Natural killer cell (primary cell): Measurements from ENCODE around the gene SCN10A. TPM values are rescaled to one million over a fixed set of nuclear protein-coding genes. Genes with fewer than 3 reads are reported as not detected.

Source experiments
- ATAC-seq, 3 donors: fragments of 150-1000 bp in 2 of 3; fragments of 200-7000 bp in 1 of 3; cut with Tn5 transposase; 1 replicate in 1 of 3; 2 replicates in 2 of 3; pipeline ENCODE4 v1.10.0; 2021; ENCODE audit warnings: mild to moderate bottlenecking in 2 of 3, moderate library complexity in 2 of 3
- DNase-seq, 2 donors: peaks; one replicate each; pipeline versions ENCODE4 v3.0.0 to v3.0.0-alpha.2; 2013 to 2021; ENCODE audit warnings: mixed read lengths in 1 of 2
- H3K27ac ChIP-seq: one replicate; pipeline ENCODE4 v1.5.1; 2013; ENCODE audit warnings: mild to moderate bottlenecking, low read length
- H3K27me3 ChIP-seq: one replicate; pipeline ENCODE4 v1.6.1; 2013; ENCODE audit warnings: low read length; ENCODE audit not compliant: control insufficient read depth, insufficient read depth
- H3K36me3 ChIP-seq: one replicate; pipeline ENCODE4 v1.6.1; 2013; ENCODE audit warnings: low read length; ENCODE audit not compliant: control insufficient read depth, insufficient read depth
- H3K4me1 ChIP-seq: one replicate; pipeline ENCODE4 v1.6.1; 2013; ENCODE audit warnings: low read length; ENCODE audit not compliant: control insufficient read depth, insufficient read depth
- H3K4me3 ChIP-seq: one replicate; pipeline ENCODE4 v1.5.1; 2013; ENCODE audit warnings: low read length
- H3K9me3 ChIP-seq: one replicate; pipeline ENCODE4 v1.6.1; 2013; ENCODE audit warnings: low read length; ENCODE audit not compliant: control insufficient read depth, insufficient read depth
- H3K27ac Mint-ChIP-seq, 2 donors: one replicate each; pipeline ENCODE4 v1.8.0; 2022; ENCODE audit warnings: mild to moderate bottlenecking in 2 of 2, mixed read lengths in 2 of 2, moderate library complexity in 1 of 2
- H3K27me3 Mint-ChIP-seq, 2 donors: one replicate each; pipeline ENCODE4 v1.8.0; 2022; ENCODE audit warnings: low read depth in 2 of 2, mixed read lengths in 2 of 2
- H3K36me3 Mint-ChIP-seq: one replicate; pipeline ENCODE4 v1.8.0; 2022; ENCODE audit warnings: mixed read lengths
- H3K4me1 Mint-ChIP-seq, 2 donors: one replicate each; pipeline ENCODE4 v1.8.0; 2022; ENCODE audit warnings: mixed read lengths in 2 of 2
- H3K4me3 Mint-ChIP-seq: one replicate; pipeline ENCODE4 v1.8.0; 2022; ENCODE audit warnings: mild to moderate bottlenecking, moderate library complexity, mixed read lengths
- H3K9me3 Mint-ChIP-seq, 2 donors: one replicate each; pipeline ENCODE4 v1.8.0; 2022; ENCODE audit warnings: mixed read lengths in 2 of 2
- CTCF ChIP-seq: fragments of 200-600 bp; IDR thresholded peaks from one replicate; pipeline ENCODE4 v1.8.0; 2022; ENCODE audit warnings: antibody characterized with exemption
- WGBS: methylation state at CpG from one replicate; pipeline ENCODE4 v1.1.7; 2013; ENCODE audit warnings: missing lambda C conversion rate; ENCODE audit not compliant: insufficient coverage; 5-methylcytosine and 5-hydroxymethylcytosine counted together
- intact Hi-C: fragments of 100-400 bp; cut with micrococcal nuclease; formaldehyde crosslinking; loops from one replicate; pipeline ENCODE4 v1.14.2; 2022
- total RNA-seq, 4 donors: library from RNA; stranded (reverse); fragments of 120-200 nt in 1 of 4; gene quantifications; one replicate each; pipeline versions ENCODE4 v1.2.3 to v1.2.4, GENCODE V29; 2013 to 2022

SCN10A gene
- total RNA-seq, 3 donors from 2014 or later (not counting 1 experiment from before 2014, with no cell fraction given) = not detected

GRCh38 chr3:38698061-38698460 lies 118.0 kb downstream of the SCN10A start:
- H3K4me1 ChIP-seq = no peaks in the 10 kb centered on the region
- H3K36me3 Mint-ChIP-seq = no peaks in the 10 kb centered on the region
- H3K27me3 Mint-ChIP-seq = peaks cover 10 to 17% of the 10 kb centered on the region in 2 donors
- no peaks in the 10 kb centered on the region for H3K9me3 Mint-ChIP-seq
- no peak overlapping the region for H3K4me3 ChIP-seq
- no peak for TF ChIP-seq CTCF
- intact Hi-C loops = no loop called here
- ATAC-seq (no peak), DNase-seq (no peak)
- H3K9me3 ChIP-seq = no peaks in the 10 kb centered on the region
- 93% methylated on average over 12 of the region's 12 CpGs for WGBS
- no peak overlapping the region for H3K27ac ChIP-seq
- H3K4me1 Mint-ChIP-seq = no peaks in the 10 kb centered on the region
- no peak overlapping the region for H3K27ac Mint-ChIP-seq
- H3K36me3 ChIP-seq = no peaks in the 10 kb centered on the region
- H3K27me3 ChIP-seq = no peaks in the 10 kb centered on the region
- no peak overlapping the region for H3K4me3 Mint-ChIP-seq

- H3K36me3 Mint-ChIP-seq = no peaks in the 10 kb centered on the region
- WGBS = no CpG with 5 or more reads among the region's 2 CpGs
- H3K27ac Mint-ChIP-seq = no peak overlapping the region
- ATAC-seq (no peak), DNase-seq (no peak)
- H3K9me3 Mint-ChIP-seq = no peaks in the 10 kb centered on the region
- intact Hi-C loops = no loop called here
- peaks cover 7 to 11% of the 10 kb centered on the region in 2 donors for H3K27me3 Mint-ChIP-seq
- Histone ChIP-seq H3K4me1 (no peaks in the 10 kb centered on the region), H3K9me3 (no peaks in the 10 kb centered on the region), H3K27ac (no peak overlapping the region), H3K4me3 (no peak overlapping the region), H3K27me3 (no peaks in the 10 kb centered on the region), H3K36me3 (no peaks in the 10 kb centered on the region)
- H3K4me3 Mint-ChIP-seq = no peak overlapping the region
- no peaks in the 10 kb centered on the region for H3K4me1 Mint-ChIP-seq
- no peak for TF ChIP-seq CTCF
Observed at GRCh38 chr3:38696034-38696433, 120.0 kb downstream of the SCN10A start.

- no peak for TF ChIP-seq CTCF
- intact Hi-C loops = no loop called here
- peaks cover 3 to 22% of the 10 kb centered on the region in 2 donors for H3K27me3 Mint-ChIP-seq
- H3K4me1 ChIP-seq = no peaks in the 10 kb centered on the region
- no peak overlapping the region for H3K4me3 ChIP-seq
- no peaks in the 10 kb centered on the region for H3K27me3 ChIP-seq
- 94% methylated on average over 2 of the region's 2 CpGs for WGBS
- no peak overlapping the region for H3K4me3 Mint-ChIP-seq
- no peak overlapping the region for H3K27ac ChIP-seq
- H3K36me3 ChIP-seq = no peaks in the 10 kb centered on the region
- no peaks in the 10 kb centered on the region for H3K36me3 Mint-ChIP-seq
- no peak overlapping the region for H3K27ac Mint-ChIP-seq
- DNase-seq = no peak
- no peaks in the 10 kb centered on the region for H3K9me3 ChIP-seq
- no peaks in the 10 kb centered on the region for H3K9me3 Mint-ChIP-seq
- ATAC-seq = no peak
- no peaks in the 10 kb centered on the region for H3K4me1 Mint-ChIP-seq
Observed at GRCh38 chr3:38690185-38690584, 125.8 kb downstream of the SCN10A start.

GRCh38 chr3:38689774-38690173 lies 126.2 kb downstream of the SCN10A start:
- H3K4me1 ChIP-seq = no peaks in the 10 kb centered on the region
- no peaks in the 10 kb centered on the region for H3K9me3 ChIP-seq
- no peak for ATAC-seq
- WGBS = 92% methylated on average over 2 of the region's 3 CpGs
- Mint-ChIP-seq H3K27me3 (peaks cover 0 to 22% of the 10 kb centered on the region in 2 donors), H3K36me3 (no peaks in the 10 kb centered on the region), H3K4me3 (no peak overlapping the region), H3K27ac (no peak overlapping the region), H3K4me1 (no peaks in the 10 kb centered on the region), H3K9me3 (no peaks in the 10 kb centered on the region)
- no peak overlapping the region for H3K4me3 ChIP-seq
- intact Hi-C loops = no loop called here
- no peak for DNase-seq
- no peaks in the 10 kb centered on the region for H3K27me3 ChIP-seq
- no peak overlapping the region for H3K27ac ChIP-seq
- TF ChIP-seq CTCF = no peak
- H3K36me3 ChIP-seq = no peaks in the 10 kb centered on the region
